ENCODE measurements around the gene FARS2. TPM values are rescaled to one million over a fixed set of nuclear protein-coding genes. Genes with fewer than 3 reads are reported as not detected.

FARS2 gene
- total and polyA plus RNA-seq, 2 of the 13 experiments (the other 11 are each of a cell fraction or from before 2014, with no cell fraction given) = 15.4 to 26.0 TPM

DNA sequence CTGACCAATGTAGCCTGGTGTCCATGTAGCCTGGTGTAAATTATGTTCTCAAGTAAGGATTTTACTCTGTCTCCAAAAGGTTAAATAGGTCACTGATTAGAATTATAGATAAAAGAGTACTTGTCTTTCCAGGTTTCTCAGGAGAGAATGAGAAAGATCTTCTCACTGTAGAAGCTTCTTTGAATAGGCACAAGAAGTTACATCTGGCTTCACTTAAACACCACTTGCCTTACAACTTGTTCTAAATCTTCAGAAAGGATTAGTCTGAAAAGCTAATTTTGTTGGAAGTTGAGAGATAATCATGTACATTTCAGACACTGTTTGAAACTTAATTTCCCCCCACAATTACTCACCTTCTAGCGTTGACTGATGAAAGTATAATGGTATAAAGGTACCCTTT lies 275.3 kb downstream of the FARS2 start:
- no peaks in the 10 kb centered on the region; the same call in 1 of the 2 replicates for H4K20me1 ChIP-seq (ENCODE audit: insufficient read depth, low read length)
- TF ChIP-seq EZH2 (conservative IDR thresholded peaks at IDR 0.05; ENCODE audit: low read depth, low read length) = no peak
- TF ChIP-seq TEAD3 (CRISPR knock-in tag; optimal IDR thresholded peaks at IDR 0.05; ENCODE audit: borderline replicate concordance) = no peak
- TF ChIP-seq ZNF510 (CRISPR knock-in tag; IDR thresholded peaks at IDR 0.05; ENCODE audit: low read depth) = no peak
- WGBS (ENCODE audit: low lambda C conversion rate) = 73% methylated on average over 1 of the region's 1 CpG
- intact Hi-C loops (cut with micrococcal nuclease; ENCODE audit: unreplicated experiment) = no loop called here
- no peak overlapping the region for H2AFZ ChIP-seq (ENCODE audit: low read length)
- H3K27me3 ChIP-seq (ENCODE audit: control insufficient read depth in 1 of 2, insufficient read depth in 2 of 2, low read length in 2 of 2) = no peaks in the 10 kb centered on the region
- ATAC-seq (no peak), FAIRE-seq (no peak), DNase-seq (ENCODE audit: low spot score) (no peak)
- BruUV-seq (replicated peaks) = no TSS peak
- CTCF ChIA-PET (ENCODE audit: low intra/inter-chr PET ratio, low total read pairs) = no interaction called here
- no peaks in the 10 kb centered on the region for H3K79me2 ChIP-seq (ENCODE audit: insufficient read depth, low read length)
- no peak overlapping the region for H3K27ac ChIP-seq (ENCODE audit: extremely low read length, insufficient read depth, low read length)
- H3K9ac ChIP-seq (ENCODE audit: insufficient read depth, low read depth, low read length) = no peak overlapping the region
- in situ Hi-C loops (cut with HindIII; ENCODE audit: extremely low pct_ligation_motif_present, low pct_unique_long_range_greater_than_20kb) = no loop called here
- POLR2A ChIA-PET = no interaction called here
- H3K4me1 ChIP-seq (ENCODE audit: insufficient read depth, low read length) = no peaks in the 10 kb centered on the region
- H3K4me2 ChIP-seq (ENCODE audit: low read depth, low read length) = no peak overlapping the region
- no peaks in the 10 kb centered on the region for H3K9me3 ChIP-seq (ENCODE audit: low read length)
- H3K36me3 ChIP-seq (replicated peaks in 1 of 2; ENCODE audit: control insufficient read depth in 1 of 2, insufficient read depth in 2 of 2, low read length in 2 of 2) = no peaks in the 10 kb centered on the region; a peak in 1 of 5 replicates
- H3K4me3 ChIP-seq (replicated peaks in 1 of 3; ENCODE audit: insufficient read depth in 1 of 3, low read depth in 2 of 3, low read length in 3 of 3) = no peak overlapping the region

DNA sequence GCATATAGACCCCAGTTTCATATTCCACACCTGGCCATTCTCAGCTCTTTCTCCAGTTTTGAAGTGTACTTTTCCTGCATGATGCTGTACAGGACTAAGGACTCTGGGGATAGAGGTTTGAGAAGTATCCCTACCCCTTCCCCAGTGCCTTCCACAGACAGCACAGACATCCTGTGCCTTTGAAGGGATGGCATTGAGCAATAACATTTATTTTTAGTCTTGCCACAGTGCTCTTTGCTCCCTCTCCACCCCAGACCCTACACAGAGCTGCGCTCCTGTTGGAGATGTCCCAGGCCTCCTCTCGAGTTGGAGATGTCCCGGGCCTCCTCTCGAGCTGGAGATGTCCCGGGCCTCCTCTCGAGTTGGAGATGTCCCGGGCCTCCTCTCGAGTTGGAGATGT lies 275.8 kb downstream of the FARS2 start:
- TF ChIP-seq CEBPB (IDR thresholded peaks at IDR 0.05; ENCODE audit: borderline replicate concordance, low read depth, low read length) (0 out of 2 replicates have a peak, but pooled peaks have one; percentile 10), FOXA3 (CRISPR knock-in tag; IDR thresholded peaks at IDR 0.05) (no peak)
- WGBS (ENCODE audit: low lambda C conversion rate) = 77% methylated on average over 8 of the region's 8 CpGs
- no peaks in the 10 kb centered on the region for H3K4me1 ChIP-seq (ENCODE audit: insufficient read depth, low read length)
- H3K27me3 ChIP-seq (ENCODE audit: control insufficient read depth in 1 of 2, insufficient read depth in 2 of 2, low read length in 2 of 2) = no peaks in the 10 kb centered on the region
- ChIA-PET CTCF (ENCODE audit: low intra/inter-chr PET ratio, low total read pairs) (no interaction called here), POLR2A (no interaction called here)
- in situ Hi-C loops (cut with HindIII; ENCODE audit: extremely low pct_ligation_motif_present, low pct_unique_long_range_greater_than_20kb) = no loop called here
- H3K79me2 ChIP-seq (ENCODE audit: insufficient read depth, low read length) = no peaks in the 10 kb centered on the region
- ATAC-seq (no peak), DNase-seq (ENCODE audit: low spot score) (no peak), FAIRE-seq (no peak)
- H4K20me1 ChIP-seq (ENCODE audit: insufficient read depth, low read length) = no peaks in the 10 kb centered on the region; the same call in 1 of the 2 replicates
- no peak overlapping the region for H3K9ac ChIP-seq (ENCODE audit: insufficient read depth, low read depth, low read length)
- no peaks in the 10 kb centered on the region; a peak in 1 of 5 replicates for H3K36me3 ChIP-seq (replicated peaks in 1 of 2; ENCODE audit: control insufficient read depth in 1 of 2, insufficient read depth in 2 of 2, low read length in 2 of 2)
- intact Hi-C loops (cut with micrococcal nuclease; ENCODE audit: unreplicated experiment) = no loop called here
- no peak overlapping the region for H3K4me2 ChIP-seq (ENCODE audit: low read depth, low read length)
- no peaks in the 10 kb centered on the region for H3K9me3 ChIP-seq (ENCODE audit: low read length)
- no TSS peak for BruUV-seq (replicated peaks)
- no peak overlapping the region for H2AFZ ChIP-seq (ENCODE audit: low read length)
- no peak overlapping the region for H3K4me3 ChIP-seq (replicated peaks in 1 of 3; ENCODE audit: insufficient read depth in 1 of 3, low read depth in 2 of 3, low read length in 3 of 3)
- no peak overlapping the region for H3K27ac ChIP-seq (ENCODE audit: extremely low read length, insufficient read depth, low read length)

Measured in HepG2 (cell line).